Activated CD8-positive, alpha-beta memory T cell treated with anti-CD3 and anti-CD28 coated beads, Interleukin-2, amount 50 U/mL, for 24 hours (primary cell): Measurements from ENCODE around the gene TRIP13.
"Not testable (repeated sequence)": the region's sequence is repeated elsewhere in the genome, so short reads cannot be mapped to it uniquely, and the experiment has no call there.

Experiments used
- DNase-seq: peaks from one replicate; pipeline ENCODE4 v3.0.0-alpha.2; 2020; ENCODE audit errors: extremely low read depth

TRIP13 gene, protein sequence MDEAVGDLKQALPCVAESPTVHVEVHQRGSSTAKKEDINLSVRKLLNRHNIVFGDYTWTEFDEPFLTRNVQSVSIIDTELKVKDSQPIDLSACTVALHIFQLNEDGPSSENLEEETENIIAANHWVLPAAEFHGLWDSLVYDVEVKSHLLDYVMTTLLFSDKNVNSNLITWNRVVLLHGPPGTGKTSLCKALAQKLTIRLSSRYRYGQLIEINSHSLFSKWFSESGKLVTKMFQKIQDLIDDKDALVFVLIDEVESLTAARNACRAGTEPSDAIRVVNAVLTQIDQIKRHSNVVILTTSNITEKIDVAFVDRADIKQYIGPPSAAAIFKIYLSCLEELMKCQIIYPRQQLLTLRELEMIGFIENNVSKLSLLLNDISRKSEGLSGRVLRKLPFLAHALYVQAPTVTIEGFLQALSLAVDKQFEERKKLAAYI

DNA sequence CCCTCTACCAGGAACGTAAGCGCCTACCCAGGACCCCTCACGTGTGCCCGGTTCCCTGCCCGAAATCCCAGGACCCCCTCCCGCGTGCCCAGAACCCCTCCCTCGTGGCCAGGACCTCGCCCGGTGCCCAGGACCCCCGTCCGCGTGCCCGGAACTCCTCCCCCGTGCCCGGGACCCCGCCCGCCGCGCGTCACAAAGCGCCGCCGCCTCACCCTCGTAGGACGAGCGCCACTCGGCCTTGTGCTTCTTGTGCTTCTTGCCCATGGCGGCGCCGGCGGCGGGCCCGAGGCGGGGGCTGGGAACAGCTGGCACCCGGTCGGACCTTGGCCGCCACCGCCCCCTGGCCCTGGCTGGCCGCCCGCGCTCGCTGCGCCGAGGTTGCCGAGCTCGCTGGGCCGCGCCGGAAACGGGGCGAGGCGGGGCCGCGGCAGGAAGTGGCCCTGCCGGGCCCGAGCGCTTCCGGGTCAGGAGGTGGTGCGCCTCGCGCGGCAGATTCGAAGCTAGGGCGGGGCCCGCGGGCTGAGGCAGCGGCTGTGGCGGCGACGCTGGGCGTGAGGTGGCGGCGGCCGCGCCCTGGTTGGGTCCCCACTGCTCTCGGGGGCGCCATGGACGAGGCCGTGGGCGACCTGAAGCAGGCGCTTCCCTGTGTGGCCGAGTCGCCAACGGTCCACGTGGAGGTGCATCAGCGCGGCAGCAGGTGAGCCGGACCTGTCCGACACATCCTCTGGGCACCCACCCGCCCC lies at the start of gene TRIP13, which contains the start of gene BRD9:
TRIP13 (plus strand) TSS at position 491 of the 743 bp plus-strand sequence; CDS start at position 606, 115 bp downstream.
BRD9 (minus strand) TSS at position 408 of the 743 bp plus-strand sequence; CDS start at position 264, 144 bp downstream.
- DNase-seq, result peak; percentile 53

DNA sequence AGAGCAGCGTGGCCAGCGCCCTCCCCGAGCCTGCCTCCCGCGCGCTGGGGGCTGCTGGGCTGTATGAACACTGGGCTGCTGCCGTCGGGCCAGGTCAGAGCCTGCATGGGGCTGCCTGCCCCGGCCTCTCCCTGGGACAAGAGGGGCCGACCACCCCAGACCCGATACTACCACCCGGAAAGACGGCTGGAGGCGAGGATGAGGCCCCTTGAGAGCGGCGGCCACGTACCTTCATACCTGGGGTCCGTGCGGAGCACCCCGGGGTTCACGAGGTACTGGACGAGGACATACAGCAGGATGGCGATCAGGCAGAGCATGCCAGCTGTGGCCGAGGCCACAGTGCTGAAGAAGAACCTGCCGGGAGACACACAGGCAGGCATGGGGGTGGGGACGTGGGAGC lies 49.3 kb upstream of the TRIP13 start:
- not testable (repeated sequence) for DNase-seq

DNA sequence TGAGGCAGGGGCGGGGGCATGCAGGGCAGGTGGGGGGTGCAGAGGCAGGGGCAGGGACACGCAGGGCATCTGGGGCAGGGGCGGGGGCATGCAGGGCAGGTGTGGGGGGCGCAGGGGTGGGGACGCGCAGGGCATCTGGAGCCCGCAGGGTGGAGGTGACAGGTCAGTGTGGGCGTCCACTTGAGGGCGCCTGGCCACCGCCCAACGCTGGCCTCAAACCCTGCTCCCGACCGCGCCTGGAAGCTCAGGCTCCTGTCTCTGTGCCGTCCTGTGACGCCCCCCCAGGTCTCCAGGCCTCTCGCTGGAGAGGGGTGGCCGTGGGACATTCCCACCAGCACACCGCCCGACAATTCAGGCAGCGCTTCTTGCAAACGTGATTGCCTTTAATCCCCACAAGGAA lies 48.8 kb upstream of the TRIP13 start:
- not testable (repeated sequence) for DNase-seq

DNA sequence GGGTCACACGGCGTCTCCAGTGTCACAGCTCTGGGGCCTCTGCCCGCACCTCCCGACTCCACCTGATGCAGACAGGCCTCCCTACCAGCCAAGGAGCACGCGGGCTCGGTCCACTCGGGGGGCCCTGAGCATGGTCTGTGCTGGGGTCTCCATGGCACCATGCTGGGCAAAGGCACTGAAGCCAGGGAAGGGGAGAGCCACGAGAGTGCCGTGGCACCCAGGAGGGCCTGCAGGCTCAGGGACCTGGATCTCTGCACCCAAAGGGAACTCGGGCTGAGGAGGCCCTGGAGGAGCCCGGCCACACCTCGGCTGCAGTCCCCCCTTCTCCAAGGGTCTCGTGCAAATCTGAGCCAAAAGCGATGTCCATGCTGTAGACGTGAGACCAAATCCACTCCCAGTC lies 48.3 kb upstream of the TRIP13 start:
- not testable (repeated sequence) for DNase-seq

DNA sequence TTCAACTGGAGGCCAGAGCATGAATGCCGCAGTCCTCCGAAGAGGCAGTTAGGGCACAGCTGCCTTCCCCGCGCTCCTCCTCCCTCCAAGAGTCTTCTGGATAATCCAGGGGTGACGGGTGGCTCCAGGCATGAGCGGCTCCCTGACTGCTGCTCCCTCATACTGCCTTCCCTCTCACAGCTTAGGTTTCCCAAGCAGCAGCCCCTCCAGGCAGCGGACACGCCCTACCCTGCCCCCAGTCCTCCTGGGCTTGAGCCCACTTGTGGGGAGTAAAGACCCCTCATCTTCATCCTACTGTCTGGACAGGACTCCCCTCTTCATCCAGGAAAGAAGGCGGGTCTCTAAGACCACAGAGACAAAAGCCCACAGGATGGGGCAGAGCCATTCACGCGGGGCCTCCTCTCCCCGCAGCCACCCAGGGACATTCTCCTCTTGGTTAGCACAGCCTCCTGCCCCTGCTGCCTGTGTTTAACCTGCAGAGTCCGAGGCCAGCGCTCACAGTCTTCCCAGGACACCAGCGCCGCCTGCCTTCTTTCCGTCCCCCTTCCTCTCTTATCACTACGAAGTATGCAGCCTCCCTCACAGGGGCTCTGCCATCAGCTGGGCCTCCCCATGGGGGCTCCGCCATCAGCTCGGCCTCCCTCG lies 47.5 kb upstream of the TRIP13 start:
- not testable (repeated sequence) for DNase-seq

DNA sequence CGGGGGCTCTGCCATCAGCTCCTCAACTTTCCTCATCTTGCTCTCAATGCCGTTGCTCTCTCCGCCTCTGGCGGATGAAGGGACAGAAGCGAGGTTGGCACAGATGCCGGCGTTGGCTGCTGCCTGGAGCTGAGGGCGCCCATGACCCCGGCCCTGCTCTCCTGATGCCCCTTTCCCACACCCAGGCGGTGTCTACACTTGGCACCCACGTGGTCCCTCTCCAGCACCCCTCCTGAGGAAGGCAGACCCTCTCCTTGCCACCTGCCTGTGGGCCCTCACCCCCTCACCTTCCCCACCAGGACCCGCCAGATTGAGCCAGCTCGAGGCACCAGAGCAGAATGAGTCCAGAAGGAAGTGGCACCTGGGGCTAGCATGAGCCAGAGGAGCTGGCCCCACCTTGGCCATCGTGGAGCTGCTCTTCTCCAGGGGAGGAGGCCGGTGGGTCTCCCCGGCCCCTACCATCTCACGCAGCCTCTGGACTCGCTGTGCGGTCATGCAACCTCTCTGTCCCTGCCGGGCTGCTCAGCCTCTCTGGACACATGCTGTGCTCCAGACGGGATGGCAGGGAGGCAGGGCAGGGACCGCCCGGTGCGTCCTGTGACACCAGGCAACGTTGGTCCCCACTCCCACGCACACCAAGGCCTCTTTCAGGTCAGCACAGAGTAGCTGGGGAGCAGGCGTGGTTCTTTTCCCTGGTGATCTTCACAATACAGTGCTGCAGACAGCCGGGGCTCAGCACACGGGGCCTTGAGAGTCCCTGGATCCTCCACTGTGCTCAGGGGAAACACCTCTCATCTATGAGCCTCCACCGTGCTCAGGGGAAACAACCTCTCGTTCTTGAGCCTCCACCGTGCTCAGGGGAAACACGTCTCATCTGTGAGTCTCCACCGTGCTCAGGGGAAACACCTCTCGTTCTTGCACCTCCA lies 46.7 kb upstream of the TRIP13 start:
- DNase-seq, result not testable (repeated sequence)

DNA sequence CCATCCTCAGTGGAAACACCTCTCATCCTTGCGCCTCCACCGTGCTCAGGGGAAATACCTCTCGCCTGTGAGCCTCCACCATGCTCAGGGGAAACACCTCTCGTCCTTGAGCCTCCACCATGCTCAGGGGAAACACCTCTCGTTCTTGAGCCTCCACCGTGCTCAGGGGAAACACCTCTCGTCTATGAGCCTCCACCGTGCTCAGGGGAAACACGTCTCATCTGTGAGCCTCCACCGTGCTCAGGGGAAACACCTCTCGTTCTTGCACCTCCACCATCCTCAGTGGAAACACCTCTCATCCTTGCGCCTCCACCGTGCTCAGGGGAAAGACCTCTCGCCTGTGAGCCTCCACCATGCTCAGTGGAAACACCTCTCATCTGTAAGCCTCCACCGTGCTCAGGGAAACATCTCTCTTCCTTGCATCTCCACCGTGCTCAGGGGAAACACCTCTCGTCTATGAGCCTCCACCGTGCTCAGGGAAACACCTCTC lies 46.0 kb upstream of the TRIP13 start:
- not testable (repeated sequence) for DNase-seq

DNA sequence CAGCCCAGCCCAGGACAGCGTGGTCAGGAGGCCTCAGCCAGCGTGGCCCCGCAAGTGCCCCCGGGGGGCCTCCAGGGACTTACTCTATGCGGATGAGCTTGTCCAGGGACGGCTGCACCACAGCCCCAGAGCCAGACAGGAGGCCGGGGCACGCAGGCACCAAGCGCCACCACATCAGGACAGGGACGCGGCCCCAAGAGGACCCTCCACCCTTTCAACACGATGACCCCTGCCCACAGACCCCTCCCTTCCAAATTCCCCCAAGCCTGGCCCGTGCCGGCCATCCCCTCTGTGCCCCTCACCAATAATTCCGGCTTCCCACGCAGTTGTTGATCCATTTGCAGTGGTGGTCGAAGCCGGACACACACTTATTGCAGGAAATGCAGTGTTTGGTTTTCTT lies 45.5 kb upstream of the TRIP13 start:
- DNase-seq, result not testable (repeated sequence)

DNA sequence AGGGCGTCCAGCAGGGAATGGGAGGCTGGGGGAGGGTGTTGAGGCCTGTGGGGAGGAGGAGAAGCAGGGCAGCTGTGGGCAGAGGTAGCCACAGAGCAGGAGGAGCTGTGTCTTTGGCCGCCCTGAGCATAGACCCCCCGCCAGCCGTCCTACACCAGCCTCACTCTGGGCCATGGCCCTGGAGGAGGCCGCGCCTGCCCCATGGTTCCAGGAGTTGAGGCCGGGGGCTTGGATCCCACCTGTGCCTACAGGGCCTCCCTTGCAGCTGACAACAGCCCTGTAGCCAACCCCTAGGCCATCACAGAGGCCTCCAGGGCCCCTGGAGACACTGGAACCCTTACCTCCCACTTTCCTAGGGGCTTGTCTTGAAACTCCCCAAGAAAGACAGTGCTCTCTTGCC lies 44.9 kb upstream of the TRIP13 start:
- not testable (repeated sequence) for DNase-seq

DNA sequence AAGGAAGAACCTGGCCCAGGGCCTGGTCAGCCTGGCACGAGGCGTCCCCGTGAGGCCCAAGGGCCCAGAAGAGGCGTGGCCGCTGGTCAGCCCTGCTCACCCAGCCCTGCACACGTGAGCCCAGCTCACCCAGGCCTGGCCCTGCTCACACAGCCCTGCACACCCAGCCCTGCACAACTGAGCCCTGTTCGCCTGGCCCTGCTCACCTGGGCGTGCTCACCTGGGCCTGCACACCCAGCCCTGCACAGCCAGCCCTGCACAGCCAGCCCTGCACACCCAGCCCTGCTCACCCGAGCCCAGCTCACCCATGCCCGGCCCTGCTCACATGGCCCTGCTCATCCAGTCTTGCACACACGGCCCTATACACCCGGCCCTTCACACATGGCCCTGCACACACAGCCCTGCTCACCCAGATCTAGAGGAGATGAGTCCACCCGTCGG lies 44.0 kb upstream of the TRIP13 start:
- no peak for DNase-seq

DNA sequence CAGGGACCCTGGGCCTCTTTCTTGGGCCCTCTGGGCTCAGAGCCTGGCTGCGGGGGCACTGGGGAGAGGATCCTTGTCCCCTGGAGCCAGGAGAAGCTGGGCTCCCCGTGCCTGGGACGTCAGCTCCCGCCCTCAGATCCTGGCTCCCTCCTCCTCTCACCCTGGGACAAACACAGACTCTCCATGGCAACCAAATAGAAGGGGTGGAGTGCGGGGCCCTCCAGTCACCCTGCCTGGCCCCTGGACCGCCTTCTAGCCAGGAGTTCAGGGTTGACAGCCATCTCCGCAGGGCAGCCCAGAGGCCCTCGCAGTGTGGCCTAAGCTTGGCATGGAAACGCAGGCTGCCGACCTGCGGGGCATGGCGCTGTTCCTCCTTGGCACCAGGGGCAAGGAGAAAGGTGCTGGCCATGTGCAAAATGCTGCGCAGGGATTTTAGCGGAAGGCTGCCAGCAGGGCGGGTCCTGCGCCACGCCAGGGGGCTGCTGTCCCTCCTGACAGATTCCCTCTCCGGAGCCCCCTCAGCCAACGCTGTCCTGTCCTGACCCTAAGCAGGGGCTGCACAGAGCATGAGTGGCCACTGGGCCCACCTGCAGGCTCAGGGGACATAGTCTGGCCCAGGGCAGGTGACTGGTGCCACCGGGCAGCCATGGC lies 42.9 kb upstream of the TRIP13 start:
- no peak for DNase-seq

DNA sequence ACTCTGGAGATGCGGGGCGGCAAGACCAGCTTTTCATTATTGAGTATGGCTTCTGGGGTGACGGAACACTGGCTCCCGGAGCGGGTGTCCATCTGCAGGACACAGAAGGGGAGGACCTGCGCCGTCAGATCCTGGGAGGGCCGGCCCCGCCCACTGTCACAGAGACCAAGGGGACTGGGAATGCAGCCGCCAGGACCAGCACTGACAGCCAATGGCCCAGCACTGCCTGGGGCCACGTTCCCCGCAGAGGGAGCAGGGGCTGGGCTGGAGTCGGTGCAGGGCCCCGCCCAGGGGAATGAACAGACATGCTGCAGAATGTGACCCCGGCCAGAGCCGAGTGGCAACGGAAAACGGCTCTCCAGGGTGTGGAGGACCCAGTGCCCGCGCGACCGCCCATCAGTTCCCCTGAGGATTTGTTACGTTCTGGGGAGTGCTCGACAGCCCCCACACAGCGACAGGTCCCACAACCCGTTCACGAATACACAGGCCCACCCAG lies 42.1 kb upstream of the TRIP13 start, which contains the start of gene ZDHHC11:
ZDHHC11 (minus strand) TSS at position 476 of the 496 bp plus-strand sequence; CDS start at position 92, 384 bp downstream.
- DNase-seq, result no peak

DNA sequence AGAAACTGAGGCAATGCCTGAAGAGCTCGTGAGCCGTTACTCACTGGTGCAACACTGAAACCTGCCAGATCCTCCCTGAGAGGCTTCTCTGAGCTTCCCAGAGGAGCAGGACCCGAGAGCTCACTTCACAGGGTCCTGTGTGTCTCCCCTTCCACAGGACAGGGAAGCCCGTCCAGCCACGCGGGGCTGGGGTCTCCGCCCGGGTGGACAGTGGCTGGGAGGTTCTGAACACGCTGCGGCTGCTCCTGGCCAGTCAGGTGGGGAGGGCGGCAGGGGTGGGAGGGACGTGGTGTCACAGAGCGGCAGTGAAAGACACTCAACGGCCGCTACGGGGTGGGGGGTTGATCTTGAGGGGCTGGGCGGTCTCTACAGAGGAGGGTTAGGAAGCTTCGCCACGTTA lies 41.6 kb upstream of the TRIP13 start:
- DNase-seq, result no peak

DNA sequence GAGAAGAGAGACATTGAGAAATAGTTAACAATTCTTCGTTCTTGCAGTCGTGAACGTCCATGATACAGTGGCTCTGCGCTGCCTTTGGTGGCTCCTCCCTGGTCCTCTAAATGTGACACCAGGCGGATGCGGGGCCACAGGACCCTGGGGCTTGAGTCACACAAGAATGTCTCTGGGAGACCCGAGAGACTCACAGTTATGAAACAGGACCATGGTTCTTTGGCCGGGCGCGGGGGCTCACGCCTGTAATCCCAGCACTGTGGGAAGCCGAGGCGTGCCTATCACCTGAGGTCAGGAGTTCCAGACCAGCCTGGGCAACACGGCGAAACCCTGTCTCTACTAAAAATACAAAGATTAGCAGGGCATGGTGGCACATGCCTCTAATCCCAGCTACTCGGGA lies 41.1 kb upstream of the TRIP13 start:
- DNase-seq, result no peak

DNA sequence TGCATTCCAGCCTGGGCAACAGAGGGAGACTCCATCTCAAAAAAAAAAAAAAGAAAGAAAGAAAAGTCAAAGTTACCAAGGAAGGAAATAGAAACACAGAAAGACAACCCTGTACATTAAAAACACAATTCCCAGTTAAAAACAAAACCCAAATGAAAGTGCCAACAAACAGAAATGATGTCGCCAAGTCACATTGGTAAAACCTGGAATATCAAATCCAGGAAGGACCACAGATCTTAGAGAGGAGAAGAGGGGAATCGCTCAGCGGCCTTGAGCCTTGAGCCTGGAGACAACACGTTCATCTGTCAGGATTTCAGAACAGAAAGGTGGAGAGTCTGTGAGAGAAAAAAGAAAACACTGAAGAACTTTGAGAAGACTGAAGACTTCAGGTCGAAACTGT lies 40.7 kb upstream of the TRIP13 start:
- DNase-seq, result no peak

DNA sequence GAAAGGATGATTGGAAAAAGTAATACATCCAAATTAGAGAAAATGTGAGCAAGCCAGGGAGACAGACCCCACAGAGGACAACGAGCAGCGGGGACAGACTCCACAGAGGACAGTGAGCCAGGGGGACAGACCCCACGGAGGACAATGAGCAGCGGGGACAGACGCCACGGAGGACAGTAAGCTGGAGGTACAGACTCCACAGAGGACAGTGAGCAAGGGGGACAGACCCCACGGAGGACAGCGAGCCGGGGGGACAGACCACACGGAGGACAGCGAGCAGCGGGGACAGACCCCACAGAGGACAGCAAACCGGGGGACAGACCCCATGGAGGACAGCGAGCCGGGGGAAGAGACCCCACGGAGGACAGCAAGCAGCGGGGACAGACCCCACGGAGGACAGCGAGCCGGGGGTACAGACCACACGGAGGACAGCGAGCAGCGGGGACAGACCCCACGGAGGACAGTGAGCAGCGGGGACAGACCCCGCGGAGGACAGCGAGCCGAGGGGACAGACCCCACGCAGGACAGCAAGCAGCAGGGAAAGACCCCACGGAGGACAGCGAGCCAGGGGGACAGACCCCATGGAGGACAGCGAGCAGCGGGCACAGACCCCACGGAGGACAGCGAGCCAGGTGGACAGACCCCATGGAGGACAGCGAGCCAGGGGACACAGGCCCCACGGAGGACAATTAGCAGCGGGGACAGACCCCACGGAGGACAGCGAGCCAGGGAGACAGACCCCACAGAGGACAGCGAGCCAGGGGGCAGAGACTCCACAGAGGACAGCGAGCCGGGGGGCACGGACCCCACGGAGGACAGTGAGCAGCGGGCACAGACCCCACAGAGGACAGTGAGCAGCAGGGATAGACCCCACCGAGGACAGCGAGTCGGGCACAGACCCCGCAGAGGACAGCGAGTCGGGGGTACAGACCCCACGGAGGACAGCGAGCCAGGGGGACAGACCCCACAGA lies 40.0 kb upstream of the TRIP13 start:
- no peak for DNase-seq

DNA sequence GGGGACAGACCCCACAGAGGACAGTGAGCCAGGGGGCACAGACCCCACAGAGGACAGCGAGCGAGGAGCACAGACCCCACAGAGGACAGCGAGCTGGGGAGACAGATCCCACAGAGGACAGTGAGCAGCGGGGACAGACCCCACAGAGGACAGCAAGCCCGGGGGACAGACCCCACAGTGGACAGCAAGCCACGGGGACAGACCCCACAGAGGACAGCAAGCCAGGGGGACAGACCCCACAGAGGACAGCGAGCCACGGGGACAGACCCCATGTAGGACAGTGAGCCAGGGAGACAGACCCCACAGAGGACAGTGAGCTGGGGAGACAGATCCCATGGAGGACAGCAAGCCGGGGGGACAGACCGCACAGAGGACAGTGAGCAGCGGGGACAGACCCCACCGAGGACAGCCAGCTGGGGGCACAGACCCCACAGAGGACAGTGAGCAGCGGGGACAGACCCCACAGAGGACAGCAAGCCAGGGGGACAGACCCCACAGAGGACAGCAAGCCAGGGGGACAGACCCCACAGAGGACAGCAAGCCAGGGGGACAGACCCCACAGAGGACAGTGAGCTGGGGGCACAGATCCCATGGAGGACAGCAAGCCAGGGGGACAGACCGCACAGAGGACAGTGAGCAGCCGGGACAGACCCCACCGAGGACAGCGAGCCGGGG lies 39.1 kb upstream of the TRIP13 start:
- not testable (repeated sequence) for DNase-seq

DNA sequence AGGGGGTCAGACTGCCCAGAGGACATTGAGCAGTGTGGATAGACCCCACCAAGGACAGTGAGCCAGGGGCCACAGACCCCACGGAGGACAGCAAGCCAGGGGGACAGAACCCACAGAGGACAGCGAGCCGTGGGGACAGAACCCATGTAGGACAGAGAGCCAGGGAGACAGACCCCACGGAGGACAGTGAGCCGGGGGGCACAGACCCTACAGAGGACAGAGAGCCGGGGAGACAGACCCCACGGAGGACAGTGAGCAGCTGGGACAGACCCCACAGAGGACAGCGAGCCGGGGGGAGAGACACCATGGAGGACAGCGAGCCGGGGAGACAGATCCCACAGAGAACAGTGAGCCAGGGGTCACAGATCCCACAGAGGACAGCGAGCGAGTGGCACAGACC lies 38.5 kb upstream of the TRIP13 start:
- DNase-seq, result no peak
